GM19193 (cell line): Measurements from ENCODE around the gene HGD.

Source experiments
- POLR2A ChIP-seq: IDR thresholded peaks from 4 replicates; pipeline ENCODE4 v1.6.1; 2011; ENCODE audit not compliant: insufficient read depth, insufficient read length; ENCODE audit errors: extremely low read depth

The HGD gene

GRCh38 chr3:120682095-120682681 is at the start of gene HGD:
Gene HGD, minus strand, starts transcription at chr3:120682239. Its CDS starts 128 bp downstream, at chr3:120682111.
- no peak for TF ChIP-seq POLR2A

- no peak for TF ChIP-seq POLR2A
Measured at GRCh38 chr3:120730576-120731542, 48.8 kb upstream of the HGD start.

- no peak for TF ChIP-seq POLR2A
Measured at GRCh38 chr3:120726791-120727190, 44.8 kb upstream of the HGD start.

GRCh38 chr3:120713262-120713661 is 31.2 kb upstream of the HGD start:
- no peak for TF ChIP-seq POLR2A

- TF ChIP-seq POLR2A = no peak
Measured at GRCh38 chr3:120710369-120710768, 28.3 kb upstream of the HGD start.

- no peak for TF ChIP-seq POLR2A
Measured at GRCh38 chr3:120708408-120708807, 26.4 kb upstream of the HGD start.

- TF ChIP-seq POLR2A = no peak
Measured at GRCh38 chr3:120706950-120707349, 24.9 kb upstream of the HGD start.

GRCh38 chr3:120705884-120706582 is 24.0 kb upstream of the HGD start:
- no peak for TF ChIP-seq POLR2A

- no peak for TF ChIP-seq POLR2A
Measured at GRCh38 chr3:120699333-120699732, 17.3 kb upstream of the HGD start.

- no peak for TF ChIP-seq POLR2A
Measured at GRCh38 chr3:120693439-120694171, 11.6 kb upstream of the HGD start.

GRCh38 chr3:120689395-120689794 is 7.4 kb upstream of the HGD start:
- TF ChIP-seq POLR2A = no peak

- no peak for TF ChIP-seq POLR2A
Measured at GRCh38 chr3:120688121-120688520, 6.1 kb upstream of the HGD start.

GRCh38 chr3:120685411-120685810 is 3.4 kb upstream of the HGD start:
- TF ChIP-seq POLR2A = no peak

GRCh38 chr3:120684896-120685295 is 2.9 kb upstream of the HGD start:
- TF ChIP-seq POLR2A = no peak
